Hepatocyte (in vitro differentiated cells): Measurements from ENCODE around the gene SURF1.

ENCODE experiments used
- CTCF ChIP-seq: fragments of 200-600 bp; sonication (generic); IDR thresholded peaks from 2 replicates; pipeline ENCODE4 v1.5.1; 2016; ENCODE audit warnings: antibody characterized with exemption, mild to moderate bottlenecking; ENCODE audit not compliant: poor library complexity
- EZH2 ChIP-seq: fragments of 200-600 bp; sonication (generic); IDR thresholded peaks from 2 replicates; pipeline ENCODE4 v1.6.1; 2016; ENCODE audit warnings: antibody characterized with exemption, mild to moderate bottlenecking, borderline replicate concordance

- no peak for TF ChIP-seq CTCF
- no peak for TF ChIP-seq EZH2
Measured at GRCh38 chr9:133356391-133357091, at the start of gene SURF1, which contains the start of gene SURF2.
